Stomach (tissue), 9 donors: ENCODE measurements around the gene GABRR2. TPM values are rescaled to one million over a fixed set of nuclear protein-coding genes. Genes with fewer than 3 reads are reported as not detected.
A peak's percentile ranks its signal among the peaks of the same experiment; 100 is the strongest.

ENCODE experiments used
- DNase-seq, 2 donors: peaks; one replicate each; pipeline versions ENCODE4 v3.0.0 to v3.0.0-alpha.2; 2013 to 2019
- H3K27ac ChIP-seq, 5 donors: fragments of 200-600 bp in 4 of 5; sonication (generic) in 4 of 5; one replicate each; pipeline ENCODE4 v1.5.1; 2013 to 2019; ENCODE audit warnings: mild to moderate bottlenecking in 1 of 5, moderate library complexity in 1 of 5
- H3K27me3 ChIP-seq, 3 donors: fragments of 200-600 bp; sonication (generic); one replicate each; pipeline ENCODE4 v1.5.1; 2017 to 2019; ENCODE audit warnings: mixed run types in 1 of 3
- H3K36me3 ChIP-seq, 4 donors: fragments of 200-600 bp; sonication (generic); 1 replicate in 3 of 4; 2 replicates in 1 of 4; pipeline ENCODE4 v1.5.1; 2016 to 2019
- H3K4me1 ChIP-seq, 4 donors: fragments of 200-600 bp; sonication (generic); one replicate each; pipeline ENCODE4 v1.5.1; 2016 to 2019
- H3K4me3 ChIP-seq, 4 donors: fragments of 200-600 bp; sonication (generic) in 3 of 4; one replicate each; pipeline ENCODE4 v1.5.1; 2016 to 2019; ENCODE audit warnings: mild to moderate bottlenecking in 1 of 4
- H3K9me3 ChIP-seq, 4 donors: fragments of 200-600 bp; sonication (generic); one replicate each; pipeline ENCODE4 v1.5.1; 2016 to 2019
- EP300 ChIP-seq: sonication (generic); formaldehyde crosslinking; IDR thresholded peaks from one replicate; pipeline ENCODE4 v1.6.1; 2017; ENCODE audit warnings: antibody characterized with exemption
- POLR2A ChIP-seq, 4 donors: fragments of 450-650 bp; IDR thresholded peaks; one replicate each; pipeline ENCODE4 v1.6.1; 2016; ENCODE audit warnings: antibody characterized with exemption in 4 of 4, control low read depth in 2 of 4, mild to moderate bottlenecking in 1 of 4, moderate library complexity in 1 of 4
- POLR2AphosphoS5 ChIP-seq, 3 donors: sonication (generic); formaldehyde crosslinking; IDR thresholded peaks; one replicate each; pipeline ENCODE4 v1.6.1; 2016; ENCODE audit warnings: antibody characterized with exemption in 3 of 3
- WGBS, 5 donors: extraction: QIAGEN DNeasy Blood & Tissue Kit in 3 of 5; methylation state at CpG; one replicate each; pipeline versions ENCODE4 v1.1.5 to v1.1.7; 2013 to 2018; 5-methylcytosine and 5-hydroxymethylcytosine counted together
- intact Hi-C: fragments of 100-400 bp; cut with DNase I; formaldehyde crosslinking; loops from one replicate; pipeline ENCODE4 v1.15.1; 2023; ENCODE audit warnings: low total_unique reads
- polyA plus RNA-seq, 3 donors: library from polyadenylated mRNA; stranded (reverse); fragments of 200-250 nt; gene quantifications; one replicate each; pipeline ENCODE4 v1.2.3, GENCODE V29; 2013
- total RNA-seq, 5 donors: library from RNA; depleted of rRNA; stranded (reverse); fragments of >200 nt; gene quantifications; one replicate each; pipeline versions ENCODE4 v1.1.0 to v1.2.3, GENCODE V29; 2014 to 2016
- TF ChIP-seq, protein P1 (sequence below), 7 experiments: fragments of 450-650 bp in 4 of 7; fragments of 200-600 bp in 3 of 7; sonication (generic) in 3 of 7; IDR thresholded peaks; one replicate each; pipeline ENCODE4 v1.5.1; 2016 to 2019; ENCODE audit warnings: antibody characterized with exemption in 7 of 7, control low read depth in 2 of 7, mild to moderate bottlenecking in 1 of 7
- donor health status: healthy with polysubstance abuse.
- donor health status: Bipolar disorder and iron deficiency.
- donor health status: healthy.

GABRR2 gene
- total and polyA plus RNA-seq, 8 donors: 0.15 to 7.6 (median 0.73) TPM; not detected in 5

- H3K36me3 ChIP-seq: no peaks in the 10 kb centered on the region
- H3K27me3 ChIP-seq: no peaks in the 10 kb centered on the region
- intact Hi-C loops: no loop called here
- no peak for DNase-seq
- no peaks in the 10 kb centered on the region for H3K9me3 ChIP-seq
- WGBS, 5 donors: 81 to 97% (median 94%) methylated on average over 4 of the region's 4 CpGs
- TF ChIP-seq, protein P1, sequence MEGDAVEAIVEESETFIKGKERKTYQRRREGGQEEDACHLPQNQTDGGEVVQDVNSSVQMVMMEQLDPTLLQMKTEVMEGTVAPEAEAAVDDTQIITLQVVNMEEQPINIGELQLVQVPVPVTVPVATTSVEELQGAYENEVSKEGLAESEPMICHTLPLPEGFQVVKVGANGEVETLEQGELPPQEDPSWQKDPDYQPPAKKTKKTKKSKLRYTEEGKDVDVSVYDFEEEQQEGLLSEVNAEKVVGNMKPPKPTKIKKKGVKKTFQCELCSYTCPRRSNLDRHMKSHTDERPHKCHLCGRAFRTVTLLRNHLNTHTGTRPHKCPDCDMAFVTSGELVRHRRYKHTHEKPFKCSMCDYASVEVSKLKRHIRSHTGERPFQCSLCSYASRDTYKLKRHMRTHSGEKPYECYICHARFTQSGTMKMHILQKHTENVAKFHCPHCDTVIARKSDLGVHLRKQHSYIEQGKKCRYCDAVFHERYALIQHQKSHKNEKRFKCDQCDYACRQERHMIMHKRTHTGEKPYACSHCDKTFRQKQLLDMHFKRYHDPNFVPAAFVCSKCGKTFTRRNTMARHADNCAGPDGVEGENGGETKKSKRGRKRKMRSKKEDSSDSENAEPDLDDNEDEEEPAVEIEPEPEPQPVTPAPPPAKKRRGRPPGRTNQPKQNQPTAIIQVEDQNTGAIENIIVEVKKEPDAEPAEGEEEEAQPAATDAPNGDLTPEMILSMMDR (IDR thresholded peaks at IDR 0.05): no peak
- no peak overlapping the region for H3K27ac ChIP-seq
- H3K4me3 ChIP-seq: no peak overlapping the region
- H3K4me1 ChIP-seq: no peaks in the 10 kb centered on the region
Observed at GRCh38 chr6:89267918-89268317, 47.2 kb downstream of the GABRR2 start.

DNA sequence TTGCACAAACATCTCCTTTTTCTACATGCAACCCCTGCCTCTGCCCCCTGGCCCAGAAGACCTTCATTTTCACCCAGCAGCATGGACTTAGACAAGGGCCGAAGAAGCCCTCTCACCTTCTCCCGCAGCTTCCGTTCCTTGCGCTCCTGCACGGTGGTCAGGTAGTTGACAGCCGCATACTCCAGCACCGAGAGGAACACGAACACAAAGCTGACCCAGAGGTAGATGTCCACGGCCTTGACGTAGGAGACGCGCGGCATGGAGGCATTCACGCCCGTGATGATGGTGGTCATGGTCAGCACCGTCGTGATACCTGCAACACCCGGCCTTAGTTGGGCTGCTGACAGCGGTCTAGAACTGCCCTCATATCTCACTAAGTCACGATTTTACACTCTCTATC is 50.8 kb downstream of the GABRR2 start:
- Histone ChIP-seq H3K27ac (no peak overlapping the region), H3K4me1 (peaks cover 0 to 15% (median 9%) of the 10 kb centered on the region in 4 donors), H3K4me3 (no peak overlapping the region), H3K36me3 (no peaks in the 10 kb centered on the region), H3K27me3 (no peaks in the 10 kb centered on the region), H3K9me3 (no peaks in the 10 kb centered on the region)
- DNase-seq: no peak
- TF ChIP-seq POLR2A (IDR thresholded peaks at IDR 0.05): no peak
- TF ChIP-seq POLR2AphosphoS5 (IDR thresholded peaks at IDR 0.05): no peak
- TF ChIP-seq EP300: no peak
- TF ChIP-seq, protein P1 (IDR thresholded peaks at IDR 0.05): no peak
- intact Hi-C loops: no loop called here
- 94 to 98% (median 97%) methylated on average over 19 to 20 of the region's 20 CpGs for WGBS, 5 donors

GRCh38 chr6:89260832-89261231 is 54.3 kb downstream of the GABRR2 start:
- intact Hi-C loops: no loop called here
- Histone ChIP-seq H3K27me3 (no peaks in the 10 kb centered on the region), H3K27ac (no peak overlapping the region), H3K4me3 (no peak overlapping the region), H3K4me1 (peaks cover 0 to 15% (median 9%) of the 10 kb centered on the region in 4 donors), H3K36me3 (no peaks in the 10 kb centered on the region), H3K9me3 (no peaks in the 10 kb centered on the region)
- TF ChIP-seq EP300 (no peak), POLR2AphosphoS5 (IDR thresholded peaks at IDR 0.05) (no peak), POLR2A (IDR thresholded peaks at IDR 0.05) (no peak)
- TF ChIP-seq, protein P1 (IDR thresholded peaks at IDR 0.05): no peak
- WGBS, 5 donors: 11 to 20% (median 14%) methylated on average over 5 of the region's 5 CpGs
- DNase-seq: peak in 1 of 2 donors; percentile 64

DNA sequence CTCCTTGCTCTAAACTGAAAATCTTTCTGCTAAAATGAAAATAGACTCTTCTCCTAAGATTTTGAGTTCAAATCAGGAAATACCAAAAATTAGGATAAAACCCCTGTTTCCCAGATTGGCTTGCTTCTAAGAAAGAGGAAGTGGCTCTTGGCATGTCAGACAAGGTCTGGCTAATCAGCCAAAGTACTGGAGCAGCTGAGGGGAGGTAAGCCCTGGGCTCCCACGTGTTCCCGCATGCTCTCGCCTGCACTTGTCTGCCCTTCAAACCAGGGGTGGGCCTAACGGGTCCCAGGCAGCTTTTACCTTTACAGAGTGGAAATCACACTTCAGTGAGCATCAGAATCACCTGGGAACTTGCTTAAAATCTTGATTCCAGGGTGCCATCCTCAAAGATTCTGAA is 54.8 kb downstream of the GABRR2 start:
- Histone ChIP-seq H3K27ac (no peak overlapping the region), H3K4me3 (no peak overlapping the region), H3K4me1 (peaks cover 0 to 15% (median 9%) of the 10 kb centered on the region in 4 donors), H3K9me3 (no peaks in the 10 kb centered on the region), H3K27me3 (no peaks in the 10 kb centered on the region), H3K36me3 (no peaks in the 10 kb centered on the region)
- peak in 1 of 2 donors; percentile 20 for DNase-seq
- WGBS, 5 donors: 36 to 59% (median 48%) methylated on average over 4 of the region's 4 CpGs
- no peak for TF ChIP-seq POLR2A (IDR thresholded peaks at IDR 0.05)
- no peak for TF ChIP-seq POLR2AphosphoS5 (IDR thresholded peaks at IDR 0.05)
- TF ChIP-seq, protein P1 (IDR thresholded peaks at IDR 0.05): no peak
- TF ChIP-seq EP300: no peak
- intact Hi-C loops: no loop called here
